ENCODE data around the gene FAM24A.

FAM24A gene

GRCh38 chr10:122953902-122954730 lies 43.7 kb downstream of the FAM24A start, which contains the start of gene C10orf88:
Gene C10orf88 (minus strand): TSS chr10:122954227. CDS start chr10:122954178, 49 bp downstream.
- H3K4me1 Mint-ChIP-seq (ENCODE audit: low read depth): peaks cover 11% of the 10 kb centered on the region

GRCh38 chr10:122954731-122955050 lies 44.3 kb downstream of the FAM24A start:
- no peaks in the 10 kb centered on the region for H3K9me3 Mint-ChIP-seq
- peak overlapping the region; percentile 37 for H3K4me3 Mint-ChIP-seq
- peaks cover 22% of the 10 kb centered on the region for H3K27me3 Mint-ChIP-seq
- peaks cover 11% of the 10 kb centered on the region for H3K4me1 Mint-ChIP-seq (ENCODE audit: low read depth)
- no peak overlapping the region for H3K27ac Mint-ChIP-seq
- peaks cover 22% of the 10 kb centered on the region for H3K36me3 Mint-ChIP-seq (ENCODE audit: low read depth)
- intact Hi-C loops (cut with micrococcal nuclease): loop anchor here (1.0 to 5.0 kb wide), 3 partner anchors 26 to 72 kb away; partner anchors contain the start of genes IKZF5 and PSTK

More at GRCh38 chr10:122953902-122954730, 43.7 kb downstream of the FAM24A start, which contains the start of gene C10orf88:
- intact Hi-C loops (cut with micrococcal nuclease): loop anchor here (1.0 to 5.0 kb wide), 3 partner anchors 26 to 72 kb away; partner anchors contain the start of genes IKZF5 and PSTK
- H3K9me3 Mint-ChIP-seq: no peaks in the 10 kb centered on the region
- H3K27me3 Mint-ChIP-seq: peaks cover 22% of the 10 kb centered on the region
- peaks cover 28% of the 10 kb centered on the region for H3K36me3 Mint-ChIP-seq (ENCODE audit: low read depth)
- H3K27ac Mint-ChIP-seq: peak within 1 kb of the TSS; percentile 92
- peak within 1 kb of the TSS; percentile 95 for H3K4me3 Mint-ChIP-seq

- Mint-ChIP-seq H3K27ac (no peak overlapping the region), H3K27me3 (peaks cover 22% of the 10 kb centered on the region), H3K9me3 (no peaks in the 10 kb centered on the region), H3K4me1 (ENCODE audit: low read depth) (peaks cover 11% of the 10 kb centered on the region), H3K4me3 (no peak overlapping the region), H3K36me3 (ENCODE audit: low read depth) (peaks cover 13% of the 10 kb centered on the region)
- intact Hi-C loops (cut with micrococcal nuclease): no loop called here
Measured at GRCh38 chr10:122955892-122956291, 45.5 kb downstream of the FAM24A start.

- H3K4me1 Mint-ChIP-seq (ENCODE audit: low read depth): peaks cover 11% of the 10 kb centered on the region
- intact Hi-C loops (cut with micrococcal nuclease): no loop called here
- H3K9me3 Mint-ChIP-seq: no peaks in the 10 kb centered on the region
- peaks cover 22% of the 10 kb centered on the region for H3K27me3 Mint-ChIP-seq
- no peak overlapping the region for H3K27ac Mint-ChIP-seq
- peaks cover 13% of the 10 kb centered on the region for H3K36me3 Mint-ChIP-seq (ENCODE audit: low read depth)
- no peak overlapping the region for H3K4me3 Mint-ChIP-seq
Measured at GRCh38 chr10:122957474-122957873, 47.1 kb downstream of the FAM24A start.

GRCh38 chr10:122962405-122962804 lies 52.0 kb downstream of the FAM24A start:
- intact Hi-C loops (cut with micrococcal nuclease): no loop called here
- H3K27me3 Mint-ChIP-seq: peaks cover 12% of the 10 kb centered on the region
- H3K36me3 Mint-ChIP-seq (ENCODE audit: low read depth): no peaks in the 10 kb centered on the region
- no peak overlapping the region for H3K27ac Mint-ChIP-seq
- no peaks in the 10 kb centered on the region for H3K4me1 Mint-ChIP-seq (ENCODE audit: low read depth)
- H3K4me3 Mint-ChIP-seq: no peak overlapping the region
- H3K9me3 Mint-ChIP-seq: peaks cover 18% of the 10 kb centered on the region

Measured in dendritic cell treated with granulocyte-macrophage colony-stimulating factor and Interleukin-4, amounts not matched to agents 40 ng/mL and 50 ng/mL, for 4 days (primary cell).